Measurements from ENCODE around the gene ASPM.
"Not testable (repeated sequence)": the region's sequence is repeated elsewhere in the genome, so short reads cannot be mapped to it uniquely, and the experiment has no call there.

Gene ASPM

GRCh38 chr1:197143276-197143675 lies 3.2 kb downstream of the ASPM start:
- no peak for DNase-seq (ENCODE audit: low read depth, low spot score)

DNA sequence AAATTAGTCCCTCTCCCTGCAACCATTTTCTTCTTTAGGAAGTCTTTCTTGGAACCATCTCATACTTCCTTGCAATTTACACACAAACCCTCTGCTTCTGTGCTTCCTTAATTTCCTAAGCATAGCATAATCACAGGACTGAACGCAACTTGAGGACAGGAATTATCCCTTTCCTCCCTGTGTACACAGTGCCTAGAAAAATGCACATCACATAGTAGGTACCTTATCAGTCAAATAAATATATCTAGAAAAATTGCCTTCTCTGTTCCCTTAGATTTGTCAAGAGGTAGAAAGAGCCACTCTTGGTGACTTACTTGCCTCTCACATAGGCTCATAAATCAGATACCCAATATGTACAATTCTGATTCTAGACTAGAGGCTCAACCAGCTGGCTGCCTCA lies 4.9 kb downstream of the ASPM start:
- DNase-seq (ENCODE audit: low read depth, low spot score), result no peak

- DNase-seq (ENCODE audit: low read depth, low spot score), result no peak
These were observed 6.3 kb downstream of the ASPM start for GRCh38 chr1:197140121-197140520.

- DNase-seq (ENCODE audit: low read depth, low spot score), result no peak
These were observed 7.3 kb downstream of the ASPM start for GRCh38 chr1:197139169-197139568.

DNA sequence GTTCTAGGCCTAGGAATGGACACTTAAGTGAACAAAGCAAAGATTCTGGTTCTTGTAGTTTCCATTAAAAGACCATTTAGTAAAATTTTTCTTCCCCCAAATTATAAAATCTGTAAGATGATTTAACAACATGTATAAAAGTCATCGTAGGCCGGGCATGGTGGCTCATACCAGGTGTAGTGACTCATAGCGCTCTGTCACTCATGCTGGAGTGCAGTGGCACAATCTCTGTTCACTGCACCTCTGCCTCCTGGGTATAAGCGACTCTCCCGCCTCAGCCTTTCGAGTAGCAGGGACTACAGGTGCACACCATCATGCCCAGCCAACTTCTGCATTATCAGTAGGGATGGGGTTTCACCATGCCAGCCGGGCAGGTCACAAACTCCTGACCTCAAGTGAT lies 9.1 kb downstream of the ASPM start:
- no peak for DNase-seq (ENCODE audit: low read depth, low spot score)

GRCh38 chr1:197130677-197131304 lies 15.7 kb downstream of the ASPM start:
- DNase-seq (ENCODE audit: low read depth, low spot score), result no peak

- DNase-seq (ENCODE audit: low read depth, low spot score), result no peak
These were observed 16.8 kb downstream of the ASPM start for GRCh38 chr1:197129698-197130097.

DNA sequence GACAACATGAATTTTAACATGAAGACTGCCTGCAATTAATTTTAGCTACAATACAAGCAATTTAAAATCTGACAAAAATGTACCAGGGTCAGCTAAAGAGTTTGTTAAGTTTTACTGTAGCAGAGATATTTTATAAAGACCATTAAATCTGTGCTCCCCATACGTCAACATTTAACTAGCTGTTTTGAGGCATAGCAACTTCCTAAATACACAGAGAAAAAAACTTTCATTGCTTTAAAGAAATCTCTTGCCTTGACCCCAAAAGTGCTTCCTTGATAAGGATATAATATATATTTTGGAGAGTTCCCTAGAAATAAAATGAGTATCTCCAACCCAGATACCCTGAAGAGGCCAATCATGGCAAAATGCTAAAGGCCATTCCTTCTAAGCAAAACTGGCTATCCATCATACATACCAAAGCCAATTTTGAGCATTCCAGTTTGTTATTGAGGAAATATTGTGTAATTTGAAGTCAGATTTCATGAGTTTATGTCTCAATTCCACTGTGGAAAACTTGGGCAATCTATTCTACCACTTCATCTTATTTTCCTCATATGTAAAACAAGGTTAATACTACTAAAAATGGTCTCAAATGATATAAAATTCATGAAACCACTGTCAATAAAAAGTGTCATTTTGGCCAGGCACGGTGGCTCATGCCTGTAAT lies 19.1 kb downstream of the ASPM start:
- no peak for DNase-seq (ENCODE audit: low read depth, low spot score)

- no peak for DNase-seq (ENCODE audit: low read depth, low spot score)
These were observed 19.8 kb downstream of the ASPM start for GRCh38 chr1:197126691-197127090.

DNA sequence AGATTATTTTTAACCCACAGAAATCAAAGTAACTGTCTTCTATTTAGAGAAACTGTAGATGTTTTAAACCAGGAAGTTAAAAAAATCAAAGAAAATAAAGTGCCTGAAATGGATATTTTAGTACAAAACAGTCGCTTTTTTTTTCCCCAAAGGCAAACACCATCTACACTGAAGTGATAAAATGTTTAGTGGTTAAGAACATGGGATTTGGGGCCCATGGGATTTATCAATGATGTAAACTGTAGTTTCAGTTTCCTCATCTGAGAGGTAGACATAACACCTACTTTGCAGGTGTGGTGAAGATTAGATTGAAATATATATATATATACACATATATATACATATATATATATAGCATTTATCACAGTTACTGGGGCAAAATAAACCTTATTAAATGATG lies 22.1 kb downstream of the ASPM start:
- no peak for DNase-seq (ENCODE audit: low read depth, low spot score)

DNA sequence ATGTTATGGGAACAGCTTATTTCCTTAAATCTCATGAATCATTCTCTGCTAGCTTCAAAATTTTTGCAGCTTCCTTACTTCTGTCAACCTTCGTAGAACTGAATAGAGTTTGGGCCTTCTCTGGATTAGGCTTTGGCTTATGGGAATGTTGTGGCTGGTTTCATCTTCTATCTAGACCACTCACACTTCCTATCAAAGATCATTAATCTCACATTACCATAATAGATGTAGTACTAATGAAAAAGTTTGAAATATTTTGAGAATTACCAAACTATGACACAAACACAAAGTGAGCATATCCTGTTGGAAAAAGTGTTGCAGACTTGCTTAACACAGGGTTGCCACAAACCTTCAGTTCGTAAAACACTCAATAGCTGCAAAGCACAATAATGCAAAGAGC lies 30.3 kb downstream of the ASPM start:
- no peak for DNase-seq (ENCODE audit: low read depth, low spot score)

DNA sequence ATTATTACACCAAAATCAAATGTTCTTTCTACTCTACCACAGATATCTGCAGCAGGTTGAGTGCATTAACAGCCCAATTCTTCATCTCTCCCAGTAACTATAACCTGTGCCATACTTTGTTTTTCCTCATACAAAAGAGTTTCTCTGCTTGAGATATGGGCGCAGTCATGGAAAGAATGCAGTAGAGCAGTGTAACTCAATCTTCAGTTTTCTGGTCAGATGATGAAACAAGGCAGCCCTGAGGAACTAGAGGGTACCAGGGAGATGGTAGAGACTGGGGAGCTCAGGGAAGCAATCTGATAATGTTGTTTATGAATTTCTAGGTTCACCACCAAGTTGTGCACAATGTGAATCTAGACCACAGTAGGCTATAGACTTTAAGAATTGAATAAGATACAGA lies 39.6 kb downstream of the ASPM start:
- DNase-seq (ENCODE audit: low read depth, low spot score), result no peak

DNA sequence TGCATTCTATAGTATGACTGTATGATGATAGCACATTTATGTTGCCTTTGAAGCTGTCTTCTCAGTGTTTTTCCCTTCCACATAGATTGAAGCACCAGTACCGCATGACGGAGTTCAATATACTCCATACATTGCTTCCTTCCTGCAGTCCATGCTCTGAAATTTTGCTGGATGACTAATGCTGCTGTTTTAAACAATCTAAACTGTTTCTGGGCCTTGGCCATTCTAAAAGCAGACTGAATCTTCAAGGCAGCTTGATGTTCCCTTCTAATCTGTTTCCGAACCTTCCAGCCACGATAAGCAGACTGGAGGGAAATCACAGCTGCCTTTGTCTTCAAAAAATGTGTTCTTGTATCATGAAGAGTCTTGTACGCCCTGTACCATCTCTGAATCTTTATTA lies 43.2 kb downstream of the ASPM start:
- DNase-seq (ENCODE audit: low read depth, low spot score), result no peak

DNA sequence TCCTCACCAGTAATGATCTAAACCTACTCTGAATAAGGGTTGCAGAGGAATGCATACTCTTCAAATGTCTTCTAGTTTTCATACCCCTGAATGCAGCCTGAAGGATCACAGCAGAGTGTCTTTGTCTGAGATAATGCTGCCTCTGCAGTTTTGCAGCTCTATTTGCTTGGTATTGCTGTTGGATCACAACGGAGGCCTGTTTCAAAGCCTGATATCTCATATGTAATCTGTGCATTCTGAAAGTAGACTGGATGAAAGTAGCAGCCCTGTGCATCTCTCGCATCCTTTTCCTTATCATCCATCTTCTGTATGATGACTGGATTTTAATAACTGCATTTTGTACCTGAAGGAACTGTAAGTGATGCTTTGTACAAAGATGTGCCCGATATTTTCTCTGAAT lies 44.5 kb downstream of the ASPM start:
- no peak for DNase-seq (ENCODE audit: low read depth, low spot score)

GRCh38 chr1:197100677-197101076 lies 45.8 kb downstream of the ASPM start:
- no peak for DNase-seq (ENCODE audit: low read depth, low spot score)

DNA sequence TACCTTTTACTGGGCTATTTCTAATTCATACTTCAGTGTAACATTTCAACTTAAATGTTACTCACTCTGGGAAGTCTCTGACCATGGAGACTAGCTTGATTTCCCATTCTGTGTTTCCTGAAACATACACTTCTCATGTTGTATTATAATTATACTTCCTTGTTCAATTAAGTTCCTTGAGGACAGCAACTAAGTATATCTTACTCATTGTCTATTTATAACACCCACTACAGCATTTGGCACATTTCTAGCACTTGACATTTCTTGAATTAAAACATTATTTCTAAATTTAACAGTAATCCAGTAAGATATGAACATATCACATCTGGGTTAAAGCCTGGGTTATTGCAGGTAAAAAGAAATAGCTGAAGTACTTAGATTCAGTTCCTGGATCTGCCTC lies 47.0 kb downstream of the ASPM start:
- DNase-seq (ENCODE audit: low read depth, low spot score), result no peak

GRCh38 chr1:197096971-197097370 lies 49.5 kb downstream of the ASPM start:
- DNase-seq (ENCODE audit: low read depth, low spot score), result not testable (repeated sequence)

GRCh38 chr1:197096137-197096536 lies 50.3 kb downstream of the ASPM start:
- no peak for DNase-seq (ENCODE audit: low read depth, low spot score)

DNA sequence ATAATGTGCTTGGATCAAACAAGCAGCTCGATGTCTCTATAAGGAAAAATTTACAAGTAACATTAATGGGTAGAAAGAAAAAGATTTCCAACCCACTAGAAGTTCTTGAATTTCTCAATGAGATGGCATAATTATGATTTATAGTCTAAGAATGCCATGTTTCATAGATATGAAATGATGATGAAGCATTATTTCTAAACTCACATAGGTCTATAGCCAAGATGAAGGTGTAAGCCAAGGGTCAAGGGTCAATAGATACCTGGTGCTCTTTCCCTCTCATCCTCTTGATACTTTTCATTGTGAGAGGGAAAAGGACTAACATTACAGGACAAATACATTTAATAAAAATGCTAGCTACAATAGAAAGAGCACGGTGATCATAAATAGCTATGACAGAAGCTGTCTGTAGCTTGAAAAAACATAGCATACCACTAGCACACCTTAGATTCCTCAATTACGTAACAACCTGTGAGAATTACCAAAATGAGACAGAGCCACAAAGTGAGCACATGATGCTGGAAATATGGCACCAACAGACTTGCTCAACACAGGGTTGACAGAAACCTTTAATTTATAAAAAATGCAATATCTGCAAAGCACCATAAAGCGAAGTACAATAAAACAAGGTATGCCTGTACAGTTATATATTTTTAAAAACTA lies 53.1 kb downstream of the ASPM start:
- DNase-seq (ENCODE audit: low read depth, low spot score), result no peak

DNA sequence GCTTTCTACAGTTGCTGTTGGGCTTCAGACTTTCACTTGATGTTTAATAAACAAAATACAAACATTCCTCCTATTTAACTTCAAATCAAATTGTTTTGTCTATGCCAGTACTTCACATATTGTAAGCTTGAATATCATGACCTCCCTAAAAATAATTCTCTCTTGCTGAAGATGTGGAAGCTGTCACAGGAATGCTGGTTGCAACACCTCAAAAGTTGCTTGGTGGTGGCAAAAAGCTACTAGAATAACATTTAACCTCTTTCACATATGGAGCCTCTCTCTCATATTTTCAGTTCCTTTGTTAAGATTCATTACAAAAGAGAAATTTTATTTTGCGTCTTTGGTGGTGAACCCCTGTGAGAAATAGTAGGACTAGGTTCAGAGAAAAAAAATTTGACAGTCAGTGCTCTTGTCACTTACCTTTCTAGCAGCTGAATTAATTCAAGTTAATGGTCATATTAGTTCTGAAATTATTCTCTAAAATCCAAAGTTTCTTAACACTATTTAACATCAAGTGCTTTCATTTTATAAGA lies 53.9 kb downstream of the ASPM start:
- DNase-seq (ENCODE audit: low read depth, low spot score), result no peak

DNA sequence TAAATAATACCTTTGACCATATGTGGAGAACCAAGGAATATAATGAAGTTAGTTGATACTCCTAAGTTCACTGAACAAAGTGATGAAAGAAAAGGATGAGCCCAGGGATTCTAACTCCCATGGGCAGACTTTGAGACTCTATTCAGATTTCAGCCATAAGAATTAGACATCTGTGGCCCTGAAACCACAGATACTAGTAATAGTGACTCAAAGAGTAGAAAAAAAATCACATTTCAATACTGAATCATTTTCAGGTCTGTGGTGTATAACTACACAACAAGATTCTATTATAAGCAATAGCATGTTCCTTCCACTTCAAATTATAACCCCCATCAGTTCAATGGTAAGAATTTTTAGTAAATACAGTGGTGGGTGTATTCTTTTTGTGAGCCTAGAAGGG lies 63.0 kb downstream of the ASPM start:
- no peak for DNase-seq (ENCODE audit: low read depth, low spot score)

GRCh38 chr1:197081117-197081753 lies 65.2 kb downstream of the ASPM start:
- DNase-seq (ENCODE audit: low read depth, low spot score), result no peak

All from brain pericyte (primary cell).